Lower leg skin (tissue), 4 donors: ENCODE results near the gene SLC35F6. TPM values are rescaled to one million over a fixed set of nuclear protein-coding genes. Genes with fewer than 3 reads are reported as not detected.

Experiments used
- DNase-seq, 2 donors: peaks; one replicate each; pipeline ENCODE4 v3.0.0-alpha.2; 2019; ENCODE audit warnings: low spot score in 2 of 2
- H3K4me3 ChIP-seq: fragments of 200-600 bp; sonication (generic); 2 replicates; pipeline ENCODE4 v1.5.1; 2017; ENCODE audit warnings: mild to moderate bottlenecking, low read depth; ENCODE audit not compliant: poor library complexity, severe bottlenecking
- CTCF ChIP-seq, 3 donors: fragments of 450-650 bp; IDR thresholded peaks; one replicate each; pipeline ENCODE4 v1.5.1; 2016; ENCODE audit warnings: antibody characterized with exemption in 3 of 3, mild to moderate bottlenecking in 3 of 3, moderate library complexity in 2 of 3
- POLR2A ChIP-seq, 2 donors: fragments of 450-650 bp; IDR thresholded peaks; one replicate each; pipeline ENCODE4 v1.6.1; 2016 to 2017; ENCODE audit warnings: antibody characterized with exemption in 2 of 2, mild to moderate bottlenecking in 1 of 2, moderate library complexity in 1 of 2
- WGBS, 2 donors: methylation state at CpG; one replicate each; pipeline ENCODE4 v1.1.5; 2018; 5-methylcytosine and 5-hydroxymethylcytosine counted together
- intact Hi-C: fragments of 100-400 bp; cut with DNase I; formaldehyde crosslinking; loops from one replicate; pipeline ENCODE4 v1.15.0; 2023; ENCODE audit warnings: low total_unique reads
- total RNA-seq, 4 donors: library from RNA; depleted of rRNA; stranded (reverse); fragments of >200 nt; gene quantifications; one replicate each; pipeline ENCODE4 v1.1.0, GENCODE V29; 2016

The SLC35F6 gene
- total RNA-seq, 4 donors from 2014 or later = 51.0 to 96.7 (median 87.4) TPM

- no peak for DNase-seq
- TF ChIP-seq CTCF (IDR thresholded peaks at IDR 0.05) (no peak), POLR2A (IDR thresholded peaks at IDR 0.05) (no peak)
- 90 to 91% methylated on average over 6 of the region's 6 CpGs for WGBS, 2 donors
- no peak overlapping the region for H3K4me3 ChIP-seq
- intact Hi-C loops = loop anchor here (5.0 kb wide), 1 partner anchor 133 kb away; no protein-coding TSS in a partner anchor
Observed at GRCh38 chr2:26740346-26740745, 23.7 kb upstream of the SLC35F6 start.

- DNase-seq = no peak
- no peak overlapping the region for H3K4me3 ChIP-seq
- no peak for TF ChIP-seq POLR2A (IDR thresholded peaks at IDR 0.05)
- TF ChIP-seq CTCF (IDR thresholded peaks at IDR 0.05) = no peak
- 39 to 54% methylated on average over 7 to 8 of the region's 8 CpGs for WGBS, 2 donors
- intact Hi-C loops = loop anchor here (5.0 kb wide), 1 partner anchor 134 kb away; no protein-coding TSS in a partner anchor
Observed at GRCh38 chr2:26740890-26741302, 23.2 kb upstream of the SLC35F6 start.

- DNase-seq = no peak
- 84 to 95% methylated on average over 8 to 14 of the region's 15 CpGs for WGBS, 2 donors
- TF ChIP-seq CTCF (IDR thresholded peaks at IDR 0.05) = no peak
- no peak for TF ChIP-seq POLR2A (IDR thresholded peaks at IDR 0.05)
- intact Hi-C loops = loop anchor here (5.0 kb wide), 1 partner anchor 135 kb away; no protein-coding TSS in a partner anchor
- H3K4me3 ChIP-seq = no peak overlapping the region
Observed at GRCh38 chr2:26742048-26742770, 21.9 kb upstream of the SLC35F6 start.

GRCh38 chr2:26743852-26744251 lies 20.2 kb upstream of the SLC35F6 start:
- intact Hi-C loops = loop anchor here (5.0 kb wide), 1 partner anchor 137 kb away; no protein-coding TSS in a partner anchor
- H3K4me3 ChIP-seq = no peak overlapping the region
- 88 to 93% methylated on average over 3 of the region's 3 CpGs for WGBS, 2 donors
- no peak for DNase-seq
- TF ChIP-seq POLR2A (IDR thresholded peaks at IDR 0.05) (no peak), CTCF (IDR thresholded peaks at IDR 0.05) (no peak)

GRCh38 chr2:26744953-26745352 lies 19.1 kb upstream of the SLC35F6 start:
- no peak overlapping the region for H3K4me3 ChIP-seq
- 88 to 92% methylated on average over 3 of the region's 3 CpGs for whole genome bisulfite sequencing, 2 donors
- DNase-seq = no peak
- intact Hi-C loops = loop anchor here (5.0 kb wide), 1 partner anchor 138 kb away; no protein-coding TSS in a partner anchor
- TF ChIP-seq CTCF (IDR thresholded peaks at IDR 0.05) (no peak), POLR2A (IDR thresholded peaks at IDR 0.05) (no peak)
